H9 (cell line): ENCODE results near the gene RNF157. TPM values are rescaled to one million over a fixed set of nuclear protein-coding genes. Genes with fewer than 3 reads are reported as not detected.

ENCODE experiments used
- DNase-seq: peaks from one replicate; pipeline ENCODE4 v3.0.0-alpha.2; 2017
- H2AFZ ChIP-seq: one replicate; pipeline ENCODE4 v1.6.1; 2013; ENCODE audit warnings: mild to moderate bottlenecking, low read length, control low read depth, moderate library complexity
- H2AK5ac ChIP-seq: 2 replicates; pipeline ENCODE4 v1.6.1; 2013; ENCODE audit warnings: low read length, control low read depth, mixed read lengths; ENCODE audit not compliant: insufficient read length
- H2BK120ac ChIP-seq: one replicate; pipeline ENCODE4 v1.6.1; 2013; ENCODE audit warnings: low read depth, mild to moderate bottlenecking, low read length, control low read depth, inconsistent platforms; ENCODE audit not compliant: poor library complexity, severe bottlenecking
- H2BK12ac ChIP-seq: 2 replicates; pipeline ENCODE4 v1.6.1; 2013; ENCODE audit warnings: low read length, control low read depth, mixed read lengths, low read depth; ENCODE audit not compliant: insufficient read length
- H2BK15ac ChIP-seq: 2 replicates; pipeline ENCODE4 v1.6.1; 2013; ENCODE audit warnings: low read depth, low read length, control low read depth
- H2BK20ac ChIP-seq: one replicate; pipeline ENCODE4 v1.6.1; 2013; ENCODE audit warnings: low read depth, mild to moderate bottlenecking, low read length, control low read depth, inconsistent platforms; ENCODE audit not compliant: poor library complexity, severe bottlenecking
- H2BK5ac ChIP-seq: 2 replicates; pipeline ENCODE4 v1.6.1; 2013; ENCODE audit warnings: low read length, control low read depth, mixed read lengths; ENCODE audit not compliant: insufficient read length
- H3K14ac ChIP-seq: 2 replicates; pipeline ENCODE4 v1.6.1; 2013; ENCODE audit warnings: low read length, control low read depth; ENCODE audit not compliant: insufficient read depth
- H3K18ac ChIP-seq: 2 replicates; pipeline ENCODE4 v1.6.1; 2013; ENCODE audit warnings: low read depth, mild to moderate bottlenecking, mixed read lengths, low read length, control low read depth; ENCODE audit not compliant: insufficient read length
- H3K23ac ChIP-seq: 2 replicates; pipeline ENCODE4 v1.6.1; 2013; ENCODE audit warnings: low read length, control low read depth, mixed read lengths, low read depth; ENCODE audit not compliant: insufficient read length
- H3K23me2 ChIP-seq: 2 replicates; pipeline ENCODE4 v1.6.1; 2013; ENCODE audit warnings: low read depth, mild to moderate bottlenecking, mixed read lengths, low read length, control low read depth; ENCODE audit not compliant: insufficient read length, poor library complexity, severe bottlenecking
- H3K27ac ChIP-seq: 2 replicates; pipeline ENCODE4 v1.5.1; 2013; ENCODE audit warnings: low read length, control low read depth, mixed read lengths, low read depth; ENCODE audit not compliant: insufficient read length
- H3K27me3 ChIP-seq: 2 replicates; pipeline ENCODE4 v1.6.1; 2013; ENCODE audit warnings: low read length, control low read depth, inconsistent platforms; ENCODE audit not compliant: insufficient read depth
- H3K4ac ChIP-seq: 2 replicates; pipeline ENCODE4 v1.6.1; 2013; ENCODE audit warnings: low read depth, mild to moderate bottlenecking, control low read depth, inconsistent platforms, low read length, moderate library complexity
- H3K4me1 ChIP-seq: 2 replicates; pipeline ENCODE4 v1.6.1; 2013; ENCODE audit warnings: low read length, control low read depth, inconsistent platforms; ENCODE audit not compliant: insufficient read depth
- H3K4me2 ChIP-seq: 2 replicates; pipeline ENCODE4 v1.6.1; 2013; ENCODE audit warnings: low read length, control low read depth, mixed read lengths; ENCODE audit not compliant: insufficient read length, insufficient read depth
- H3K56ac ChIP-seq: 2 replicates; pipeline ENCODE4 v1.6.1; 2013; ENCODE audit warnings: low read depth, mild to moderate bottlenecking, mixed read lengths, low read length, control low read depth; ENCODE audit not compliant: insufficient read length
- H3K79me1 ChIP-seq: 2 replicates; pipeline ENCODE4 v1.6.1; 2013; ENCODE audit warnings: low read depth, mild to moderate bottlenecking, moderate library complexity, low read length, control low read depth, inconsistent platforms; ENCODE audit not compliant: insufficient read depth, poor library complexity, severe bottlenecking
- H3K79me2 ChIP-seq: 2 replicates; pipeline ENCODE4 v1.6.1; 2013; ENCODE audit warnings: low read length, control low read depth, inconsistent platforms; ENCODE audit not compliant: insufficient read depth
- H3K9ac ChIP-seq: 2 replicates; pipeline ENCODE4 v1.6.1; 2013; ENCODE audit warnings: low read length, control low read depth, mixed read lengths; ENCODE audit not compliant: insufficient read length; ENCODE audit errors: extremely low read depth
- H3K9me3 ChIP-seq: one replicate; pipeline ENCODE4 v1.6.1; 2013; ENCODE audit warnings: low read depth, low read length, inconsistent platforms; ENCODE audit not compliant: control insufficient read depth
- H3T11ph ChIP-seq: one replicate; pipeline ENCODE4 v1.6.1; 2013; ENCODE audit warnings: mild to moderate bottlenecking, low read length, control low read depth, inconsistent platforms
- H4K20me1 ChIP-seq: one replicate; pipeline ENCODE4 v1.6.1; 2013; ENCODE audit not compliant: control insufficient read depth, insufficient read length, insufficient read depth
- H4K5ac ChIP-seq: 2 replicates; pipeline ENCODE4 v1.6.1; 2013; ENCODE audit warnings: low read depth, mild to moderate bottlenecking, mixed read lengths, low read length, control low read depth; ENCODE audit not compliant: insufficient read length
- H4K8ac ChIP-seq: replicated peaks from 2 replicates; pipeline ENCODE4 v1.6.1; 2013; ENCODE audit warnings: low read length, control low read depth, mixed read lengths, low read depth; ENCODE audit not compliant: insufficient read length
- H4K91ac ChIP-seq: 2 replicates; pipeline ENCODE4 v1.6.1; 2013; ENCODE audit warnings: low read depth, mild to moderate bottlenecking, moderate library complexity, mixed read lengths, low read length, control low read depth; ENCODE audit not compliant: insufficient read length
- H3K27ac Mint-ChIP-seq, 3 experiments: 2 replicates in 2 of 3; 3 replicates in 1 of 3; pipeline ENCODE4 v1.8.0; 2020 to 2021; ENCODE audit warnings: mixed read lengths in 3 of 3, mild to moderate bottlenecking in 1 of 3, moderate library complexity in 1 of 3
- H3K27me3 Mint-ChIP-seq: 2 replicates; pipeline ENCODE4 v1.8.0; 2021; ENCODE audit warnings: low read depth, mild to moderate bottlenecking, moderate library complexity, mixed read lengths
- H3K36me3 Mint-ChIP-seq, 3 experiments: 2 replicates in 2 of 3; 3 replicates in 1 of 3; pipeline ENCODE4 v1.8.0; 2020 to 2021; ENCODE audit warnings: low read depth in 3 of 3, mixed read lengths in 3 of 3; ENCODE audit not compliant: insufficient read depth in 1 of 3
- H3K4me1 Mint-ChIP-seq, 2 experiments: 2 replicates each; pipeline ENCODE4 v1.8.0; 2020; ENCODE audit warnings: mixed read lengths in 2 of 2
- H3K4me3 Mint-ChIP-seq, 2 experiments: 2 replicates in 1 of 2; 3 replicates in 1 of 2; pipeline ENCODE4 v1.8.0; 2020 to 2021; ENCODE audit warnings: mild to moderate bottlenecking in 2 of 2, mixed read lengths in 2 of 2, moderate library complexity in 1 of 2
- H3K9me3 Mint-ChIP-seq, 2 experiments: 2 replicates in 1 of 2; 3 replicates in 1 of 2; pipeline ENCODE4 v1.8.0; 2020; ENCODE audit warnings: mild to moderate bottlenecking in 2 of 2, mixed read lengths in 2 of 2, moderate library complexity in 1 of 2
- CTCF ChIP-seq: fragments of 200-600 bp; sonication (generic); conservative IDR thresholded peaks from 3 replicates; pipeline ENCODE4 v1.8.0; 2021; ENCODE audit warnings: antibody characterized with exemption, mild to moderate bottlenecking
- WGBS: extraction: QIAGEN DNeasy Blood & Tissue Kit; methylation state at CpG from one replicate; pipeline ENCODE4 v1.1.7; 2013; ENCODE audit warnings: missing lambda C conversion rate, low lambda C conversion rate, mixed read lengths; ENCODE audit not compliant: insufficient read length; ENCODE audit errors: extremely low coverage; 5-methylcytosine and 5-hydroxymethylcytosine counted together
- microRNA-seq: library from miRNA; unstranded; fragments of <30 nt; microRNA quantifications from one replicate; pipeline ENCODE4, GENCODE V29; 2020; ENCODE audit warnings: borderline microRNAs expressed
- total RNA-seq: library from RNA; stranded (reverse); gene quantifications from 2 replicates; pipeline ENCODE4 v1.2.1, GENCODE V29; 2021

RNF157 gene
- total RNA-seq, 1 experiment from 2014 or later = 9.9 TPM

- no peak overlapping the region for H4K5ac ChIP-seq
- Mint-ChIP-seq H3K4me3 (no peak overlapping the region), H3K27me3 (no peaks in the 10 kb centered on the region), H3K9me3 (no peaks in the 10 kb centered on the region), H3K27ac (no peak overlapping the region), H3K4me1 (no peaks in the 10 kb centered on the region), H3K36me3 (peaks cover 31 to 76% (median 73%) of the 10 kb centered on the region in 3 experiments; a peak in 6 of 7 replicates)
- H3K56ac ChIP-seq = no peak overlapping the region
- no peak overlapping the region for H3K9ac ChIP-seq
- H2BK15ac ChIP-seq = no peak overlapping the region
- H4K91ac ChIP-seq = no peak overlapping the region
- H3K79me1 ChIP-seq = no peaks in the 10 kb centered on the region
- no peak overlapping the region for H4K8ac ChIP-seq
- H3K23me2 ChIP-seq = no peaks in the 10 kb centered on the region
- no peak overlapping the region for H2BK20ac ChIP-seq
- no peak overlapping the region for H3K4ac ChIP-seq
- peak; percentile 27 for DNase-seq
- H3T11ph ChIP-seq = no peak overlapping the region
- H3K23ac ChIP-seq = no peak overlapping the region
- no peaks in the 10 kb centered on the region for H3K27me3 ChIP-seq
- no peak overlapping the region for H2AFZ ChIP-seq
- H2AK5ac ChIP-seq = no peak overlapping the region
- H3K4me1 ChIP-seq = no peaks in the 10 kb centered on the region
- H2BK5ac ChIP-seq = no peak overlapping the region
- no peaks in the 10 kb centered on the region for H3K79me2 ChIP-seq
- no peak overlapping the region for H3K18ac ChIP-seq
- H2BK120ac ChIP-seq = no peak overlapping the region
- H3K4me2 ChIP-seq = no peak overlapping the region
- no peaks in the 10 kb centered on the region for H3K9me3 ChIP-seq
- no CpG with 5 or more reads among the region's 20 CpGs for WGBS
- H4K20me1 ChIP-seq = no peaks in the 10 kb centered on the region
- no peak for TF ChIP-seq CTCF
- no peak overlapping the region for H3K14ac ChIP-seq
- no peak overlapping the region for H3K27ac ChIP-seq
- H2BK12ac ChIP-seq = no peak overlapping the region
These were observed 147.5 kb downstream of the RNF157 start for GRCh38 chr17:76092526-76093413.

Small RNAs within 50 kb of the gene (microRNA-seq; reads per million reads assigned to microRNA genes)
- not detected for gene MIR6868

Other genes with a start within 250 kb of the RNF157 start
- gene CDK3, start 239.6 kb downstream of the RNF157 start, total RNA-seq = 11.7 and 14.3 TPM in 2 replicates
- 0.48 and 0.53 TPM in 2 replicates for gene EVPL, start 213.2 kb downstream of the RNF157 start, total RNA-seq
- gene SRP68, start 168.0 kb downstream of the RNF157 start, total RNA-seq = 85.1 and 86.1 TPM in 2 replicates
- gene GALR2, start 165.7 kb downstream of the RNF157 start, total RNA-seq = 0.79 and 0.81 TPM in 2 replicates
- 0.09 and 0.31 TPM in 2 replicates for gene ZACN, start 161.3 kb downstream of the RNF157 start, total RNA-seq
- gene EXOC7, start 136.7 kb downstream of the RNF157 start, total RNA-seq = 160 and 162 TPM in 2 replicates
- gene FOXJ1, start 99.2 kb downstream of the RNF157 start, total RNA-seq = 3.7 and 4.0 TPM in 2 replicates
- gene UBALD2, start 24.9 kb upstream of the RNF157 start, total RNA-seq = 25.8 and 26.7 TPM in 2 replicates
- gene QRICH2, start 67.8 kb upstream of the RNF157 start, total RNA-seq = 2.2 and 3.2 TPM in 2 replicates
- gene PRPSAP1, start 113.4 kb upstream of the RNF157 start, total RNA-seq = 38.4 and 40.2 TPM in 2 replicates
- gene SPHK1, start 144.1 kb upstream of the RNF157 start, total RNA-seq = 1.4 and 1.8 TPM in 2 replicates
- 47.7 and 52.6 TPM in 2 replicates for gene UBE2O, start 212.7 kb upstream of the RNF157 start, total RNA-seq
- 0.15 and 0.55 TPM in 2 replicates for gene AANAT, start 227.1 kb upstream of the RNF157 start, total RNA-seq